ENCODE data around the gene RHNO1.

DNA sequence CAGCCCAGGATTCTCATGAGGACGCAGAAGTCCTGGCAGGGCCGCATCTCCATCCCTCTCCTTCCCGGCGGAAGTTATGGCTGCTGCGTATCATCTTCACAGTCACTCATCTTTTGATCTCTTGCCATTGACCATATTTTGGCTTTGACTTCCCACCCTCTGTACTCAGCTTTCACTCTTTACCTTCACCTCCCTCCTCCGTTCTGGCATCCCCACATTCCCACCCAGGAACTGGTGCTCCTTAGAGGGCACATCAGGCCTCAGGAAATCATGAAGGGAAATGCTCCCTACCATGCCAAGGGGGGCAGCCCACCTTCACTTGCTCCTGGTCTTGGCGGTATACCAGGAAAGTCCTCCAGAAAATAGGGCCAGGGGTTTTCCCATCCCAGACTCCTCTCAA is 21.5 kb upstream of the RHNO1 start:
- TF ChIP-seq POLR2A (IDR thresholded peaks at IDR 0.05): no peak
- TF ChIP-seq CTCF (IDR thresholded peaks at IDR 0.05): no peak

Data from lower leg skin (tissue), 3 donors.